Vagina (tissue), 2 donors: ENCODE measurements around the gene ACTA1.

Experiments used
- POLR2A ChIP-seq, 2 donors: fragments of 450-650 bp; IDR thresholded peaks; one replicate each; pipeline ENCODE4 v1.6.1; 2017; ENCODE audit warnings: antibody characterized with exemption in 2 of 2, mild to moderate bottlenecking in 2 of 2, moderate library complexity in 2 of 2
- TF ChIP-seq, protein P1 (sequence below), 3 experiments: fragments of 450-650 bp in 2 of 3; fragments of 200-600 bp in 1 of 3; sonication (generic) in 1 of 3; IDR thresholded peaks; one replicate each; pipeline ENCODE4 v1.5.1; 2017 to 2019; ENCODE audit warnings: antibody characterized with exemption in 3 of 3, mild to moderate bottlenecking in 2 of 3, moderate library complexity in 2 of 3

DNA sequence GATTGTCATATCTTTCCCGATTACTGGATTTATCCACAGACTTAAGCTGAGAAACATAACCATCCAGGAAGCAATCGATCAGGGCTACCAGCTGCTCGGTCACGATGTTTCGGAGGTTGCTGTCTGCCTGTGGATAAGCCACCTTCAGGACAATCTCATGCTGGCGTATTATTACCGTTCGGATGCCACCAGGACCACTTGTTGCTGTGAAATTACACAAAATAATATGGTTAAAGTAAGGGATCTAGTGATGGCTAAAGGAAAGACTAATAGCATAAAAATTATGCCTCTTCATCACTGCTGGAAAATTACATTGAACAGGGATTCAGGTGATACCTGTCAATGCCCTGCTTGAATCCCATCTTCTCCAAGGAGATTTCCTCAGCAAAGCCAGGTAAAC, 30.8 kb upstream of the ACTA1 start:
- TF ChIP-seq, protein P1, sequence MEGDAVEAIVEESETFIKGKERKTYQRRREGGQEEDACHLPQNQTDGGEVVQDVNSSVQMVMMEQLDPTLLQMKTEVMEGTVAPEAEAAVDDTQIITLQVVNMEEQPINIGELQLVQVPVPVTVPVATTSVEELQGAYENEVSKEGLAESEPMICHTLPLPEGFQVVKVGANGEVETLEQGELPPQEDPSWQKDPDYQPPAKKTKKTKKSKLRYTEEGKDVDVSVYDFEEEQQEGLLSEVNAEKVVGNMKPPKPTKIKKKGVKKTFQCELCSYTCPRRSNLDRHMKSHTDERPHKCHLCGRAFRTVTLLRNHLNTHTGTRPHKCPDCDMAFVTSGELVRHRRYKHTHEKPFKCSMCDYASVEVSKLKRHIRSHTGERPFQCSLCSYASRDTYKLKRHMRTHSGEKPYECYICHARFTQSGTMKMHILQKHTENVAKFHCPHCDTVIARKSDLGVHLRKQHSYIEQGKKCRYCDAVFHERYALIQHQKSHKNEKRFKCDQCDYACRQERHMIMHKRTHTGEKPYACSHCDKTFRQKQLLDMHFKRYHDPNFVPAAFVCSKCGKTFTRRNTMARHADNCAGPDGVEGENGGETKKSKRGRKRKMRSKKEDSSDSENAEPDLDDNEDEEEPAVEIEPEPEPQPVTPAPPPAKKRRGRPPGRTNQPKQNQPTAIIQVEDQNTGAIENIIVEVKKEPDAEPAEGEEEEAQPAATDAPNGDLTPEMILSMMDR (IDR thresholded peaks at IDR 0.05) = no peak
- TF ChIP-seq POLR2A (IDR thresholded peaks at IDR 0.05) = no peak
